CD14-positive monocyte (primary cell): ENCODE results near the gene GALNT10. TPM values are rescaled to one million over a fixed set of nuclear protein-coding genes. Genes with fewer than 3 reads are reported as not detected.

Source experiments
- DNase-seq, 3 donors: peaks; one replicate each; pipeline ENCODE4 v3.0.0-alpha.2; 2011 to 2022
- H2AFZ ChIP-seq: 2 replicates; pipeline ENCODE4 v1.6.0; 2012; ENCODE audit warnings: mild to moderate bottlenecking, low read depth, low read length, inconsistent platforms; ENCODE audit not compliant: insufficient read depth, poor library complexity, severe bottlenecking
- H3K27ac ChIP-seq, 2 donors: 1 replicate in 1 of 2; 2 replicates in 1 of 2; pipeline ENCODE4 v1.5.1; 2012 to 2013; ENCODE audit warnings: low read length in 2 of 2, control low read depth in 1 of 2, inconsistent platforms in 1 of 2, low read depth in 1 of 2, mild to moderate bottlenecking in 1 of 2
- H3K27me3 ChIP-seq, 2 donors: one replicate each; pipeline versions ENCODE4 v1.6.0 to v1.6.1; 2011 to 2013; ENCODE audit warnings: low read length in 2 of 2; ENCODE audit not compliant: control insufficient read depth in 2 of 2, insufficient read depth in 2 of 2
- H3K36me3 ChIP-seq, 2 donors: replicated peaks in 1 of 2; 1 replicate in 1 of 2; 2 replicates in 1 of 2; pipeline versions ENCODE4 v1.5.1 to v1.6.1; 2012 to 2013; ENCODE audit warnings: low read length in 2 of 2, control low read depth in 1 of 2, inconsistent platforms in 1 of 2, mild to moderate bottlenecking in 1 of 2; ENCODE audit not compliant: insufficient read depth in 2 of 2, control insufficient read depth in 1 of 2
- H3K4me1 ChIP-seq, 2 donors: 1 replicate in 1 of 2; 2 replicates in 1 of 2; pipeline versions ENCODE4 v1.5.1 to v1.6.1; 2012 to 2013; ENCODE audit warnings: low read length in 2 of 2, control low read depth in 1 of 2, inconsistent platforms in 1 of 2, mild to moderate bottlenecking in 1 of 2, moderate library complexity in 1 of 2; ENCODE audit not compliant: insufficient read depth in 2 of 2, control insufficient read depth in 1 of 2
- H3K4me2 ChIP-seq: replicated peaks from 2 replicates; pipeline ENCODE3; 2012; ENCODE audit warnings: low read length, moderate library complexity, mild to moderate bottlenecking; ENCODE audit not compliant: poor library complexity, severe bottlenecking; ENCODE audit errors: extremely low read depth
- H3K4me3 ChIP-seq, 3 experiments: fragments of 200-600 bp in 1 of 3; sonication (generic) in 1 of 3; replicated peaks in 1 of 3; 1 replicate in 2 of 3; 2 replicates in 1 of 3; pipeline ENCODE4 v1.5.1; 2011 to 2013; ENCODE audit warnings: low read length in 3 of 3, mild to moderate bottlenecking in 3 of 3, control low read depth in 2 of 3, low read depth in 2 of 3, inconsistent platforms in 1 of 3, moderate library complexity in 1 of 3
- H3K79me2 ChIP-seq: 2 replicates; pipeline ENCODE4 v1.6.0; 2012; ENCODE audit warnings: mild to moderate bottlenecking, control low read depth, inconsistent platforms, low read length, moderate library complexity; ENCODE audit not compliant: insufficient read depth
- H3K9ac ChIP-seq: 2 replicates; pipeline ENCODE4 v1.6.0; 2017; ENCODE audit warnings: low read length, mild to moderate bottlenecking; ENCODE audit not compliant: insufficient read depth, poor library complexity, severe bottlenecking
- H3K9me3 ChIP-seq, 2 donors: replicated peaks in 1 of 2; 1 replicate in 1 of 2; 2 replicates in 1 of 2; pipeline versions ENCODE4 v1.5.1 to v1.6.1; 2012 to 2013; ENCODE audit warnings: low read length in 2 of 2, control low read depth in 1 of 2; ENCODE audit not compliant: control insufficient read depth in 1 of 2, insufficient read depth in 1 of 2
- H4K20me1 ChIP-seq: 2 replicates; pipeline ENCODE4 v1.6.0; 2012; ENCODE audit warnings: mild to moderate bottlenecking, low read length, control low read depth, moderate library complexity; ENCODE audit not compliant: insufficient read depth
- H3K27ac Mint-ChIP-seq, 7 donors: one replicate each; pipeline ENCODE4 v1.8.0; 2020; ENCODE audit warnings: mild to moderate bottlenecking in 7 of 7, mixed read lengths in 7 of 7, moderate library complexity in 6 of 7, inconsistent platforms in 2 of 7
- H3K27me3 Mint-ChIP-seq, 3 donors: one replicate each; pipeline ENCODE4 v1.8.0; 2021 to 2022; ENCODE audit warnings: low read depth in 3 of 3, mild to moderate bottlenecking in 3 of 3, mixed read lengths in 3 of 3, moderate library complexity in 3 of 3, inconsistent platforms in 1 of 3
- H3K36me3 Mint-ChIP-seq, 2 donors: one replicate each; pipeline ENCODE4 v1.8.0; 2020; ENCODE audit warnings: mixed read lengths in 2 of 2, inconsistent platforms in 1 of 2, mild to moderate bottlenecking in 1 of 2
- H3K4me1 Mint-ChIP-seq: one replicate; pipeline ENCODE4 v1.8.0; 2020; ENCODE audit warnings: mild to moderate bottlenecking, mixed read lengths
- H3K4me3 Mint-ChIP-seq, 2 donors: one replicate each; pipeline ENCODE4 v1.8.0; 2020; ENCODE audit warnings: mild to moderate bottlenecking in 2 of 2, mixed read lengths in 2 of 2, moderate library complexity in 1 of 2
- H3K9me3 Mint-ChIP-seq, 7 donors: one replicate each; pipeline ENCODE4 v1.8.0; 2020 to 2022; ENCODE audit warnings: mixed read lengths in 7 of 7, mild to moderate bottlenecking in 6 of 7, moderate library complexity in 6 of 7, inconsistent platforms in 2 of 7
- WGBS: methylation state at CpG from one replicate; pipeline ENCODE4 v1.1.5; 2013; ENCODE audit warnings: missing lambda C conversion rate; ENCODE audit not compliant: insufficient coverage; 5-methylcytosine and 5-hydroxymethylcytosine counted together
- intact Hi-C, 2 donors: fragments of 100-400 bp; cut with micrococcal nuclease; formaldehyde crosslinking; loops; one replicate each; pipeline versions ENCODE4 v1.15.0 to v1.15.1; 2023
- polyA plus RNA-seq, 3 donors: library from polyadenylated mRNA; depleted of rRNA in 1 of 3; unstranded in 2 of 3; stranded (reverse) in 1 of 3; fragments of 300-500 nt in 2 of 3; fragments of >200 nt in 1 of 3; fragmentation: Illumina TruSeq in 2 of 3; gene quantifications; 1 replicate in 2 of 3; 2 replicates in 1 of 3; pipeline ENCODE4 v1.2.3, GENCODE V29; 2012 to 2021
- TF ChIP-seq, protein P1 (sequence below): fragments of 200-600 bp; IDR thresholded peaks from one replicate; pipeline ENCODE4 v1.8.0; 2022; ENCODE audit warnings: antibody characterized with exemption, mild to moderate bottlenecking

GALNT10 gene
- polyA plus RNA-seq, 3 donors = 6.2 to 11.6 (median 7.3) TPM

- TF ChIP-seq, protein P1, sequence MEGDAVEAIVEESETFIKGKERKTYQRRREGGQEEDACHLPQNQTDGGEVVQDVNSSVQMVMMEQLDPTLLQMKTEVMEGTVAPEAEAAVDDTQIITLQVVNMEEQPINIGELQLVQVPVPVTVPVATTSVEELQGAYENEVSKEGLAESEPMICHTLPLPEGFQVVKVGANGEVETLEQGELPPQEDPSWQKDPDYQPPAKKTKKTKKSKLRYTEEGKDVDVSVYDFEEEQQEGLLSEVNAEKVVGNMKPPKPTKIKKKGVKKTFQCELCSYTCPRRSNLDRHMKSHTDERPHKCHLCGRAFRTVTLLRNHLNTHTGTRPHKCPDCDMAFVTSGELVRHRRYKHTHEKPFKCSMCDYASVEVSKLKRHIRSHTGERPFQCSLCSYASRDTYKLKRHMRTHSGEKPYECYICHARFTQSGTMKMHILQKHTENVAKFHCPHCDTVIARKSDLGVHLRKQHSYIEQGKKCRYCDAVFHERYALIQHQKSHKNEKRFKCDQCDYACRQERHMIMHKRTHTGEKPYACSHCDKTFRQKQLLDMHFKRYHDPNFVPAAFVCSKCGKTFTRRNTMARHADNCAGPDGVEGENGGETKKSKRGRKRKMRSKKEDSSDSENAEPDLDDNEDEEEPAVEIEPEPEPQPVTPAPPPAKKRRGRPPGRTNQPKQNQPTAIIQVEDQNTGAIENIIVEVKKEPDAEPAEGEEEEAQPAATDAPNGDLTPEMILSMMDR = no peak
- Histone ChIP-seq H3K79me2 (no peaks in the 10 kb centered on the region), H2AFZ (no peak overlapping the region), H3K4me2 (no peak overlapping the region), H4K20me1 (no peaks in the 10 kb centered on the region), H3K4me1 (no peaks in the 10 kb centered on the region), H3K9ac (no peak overlapping the region), H3K9me3 (no peaks in the 10 kb centered on the region), H3K36me3 (peaks cover 0 to 6% of the 10 kb centered on the region in 2 donors), H3K27ac (no peak overlapping the region), H3K27me3 (no peaks in the 10 kb centered on the region), H3K4me3 (no peak overlapping the region)
- intact Hi-C loops = no loop called here
- Mint-ChIP-seq H3K27ac (no peak overlapping the region), H3K4me1 (peaks cover 3% of the 10 kb centered on the region), H3K27me3 (peaks cover 0 to 2% (median 0%) of the 10 kb centered on the region in 3 donors), H3K36me3 (peaks cover 16% of the 10 kb centered on the region in 2 donors), H3K9me3 (no peaks in the 10 kb centered on the region), H3K4me3 (no peak overlapping the region)
- no peak for DNase-seq
- WGBS = no CpG with 5 or more reads among the region's 1 CpG
Observed at GRCh38 chr5:154367101-154367500, 176.6 kb downstream of the GALNT10 start.

DNA sequence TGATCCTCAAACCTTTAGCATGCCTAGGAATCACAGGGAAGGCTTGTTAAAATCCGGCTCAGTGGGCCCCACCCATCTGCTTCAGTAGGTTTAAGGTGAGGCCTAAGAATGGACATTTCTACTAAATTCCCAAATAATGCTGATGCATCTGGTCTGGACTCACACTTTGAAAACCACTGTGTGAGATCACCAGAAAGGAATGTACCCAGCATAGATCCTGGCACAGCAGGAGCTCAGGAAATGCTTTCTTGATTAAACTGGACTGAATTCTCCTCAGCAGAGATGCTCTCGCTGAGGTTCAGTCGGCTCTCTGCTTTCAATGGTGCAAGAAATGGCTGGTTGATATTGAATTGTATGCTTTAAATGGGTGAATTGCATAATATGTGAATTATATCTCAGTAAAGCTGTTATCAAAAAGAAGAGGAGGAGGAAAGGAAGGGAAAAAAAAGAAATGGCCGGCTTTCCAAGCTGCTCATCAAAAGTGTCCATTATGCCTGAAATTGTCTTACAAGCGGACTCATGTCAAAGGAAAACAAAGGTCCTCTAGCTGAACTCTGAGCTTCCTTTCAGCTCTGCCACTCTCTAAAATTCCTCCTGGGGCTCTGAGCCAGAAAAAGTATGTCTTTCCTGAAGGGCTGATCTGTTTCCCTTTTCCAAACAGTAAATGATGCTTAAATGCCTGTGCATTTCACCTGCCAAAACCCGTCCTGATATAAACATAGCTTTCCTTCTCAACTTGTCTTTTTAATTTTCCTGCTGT lies 177.7 kb downstream of the GALNT10 start:
- TF ChIP-seq, protein P1 = no peak
- Histone ChIP-seq H3K79me2 (no peaks in the 10 kb centered on the region), H3K4me3 (no peak overlapping the region), H3K9ac (no peak overlapping the region), H3K4me1 (no peaks in the 10 kb centered on the region), H3K4me2 (no peak overlapping the region), H3K36me3 (peaks cover 0 to 6% of the 10 kb centered on the region in 2 donors), H3K9me3 (no peaks in the 10 kb centered on the region), H3K27ac (no peak overlapping the region), H2AFZ (no peak overlapping the region), H4K20me1 (no peaks in the 10 kb centered on the region), H3K27me3 (no peaks in the 10 kb centered on the region)
- intact Hi-C loops = no loop called here
- H3K27ac Mint-ChIP-seq = peak overlapping the region in 1 of 7 donors; percentile 5
- peaks cover 16% of the 10 kb centered on the region in 2 donors for H3K36me3 Mint-ChIP-seq
- H3K4me1 Mint-ChIP-seq = peaks cover 3% of the 10 kb centered on the region
- H3K4me3 Mint-ChIP-seq = no peak overlapping the region
- 98% methylated on average over 4 of the region's 6 CpGs for WGBS
- H3K27me3 Mint-ChIP-seq = peaks cover 0 to 2% (median 0%) of the 10 kb centered on the region in 3 donors
- H3K9me3 Mint-ChIP-seq = no peaks in the 10 kb centered on the region
- no peak for DNase-seq
